Glutamatergic neuron (in vitro differentiated cells): ENCODE measurements around the gene PDE6G. TPM values are rescaled to one million over a fixed set of nuclear protein-coding genes. Genes with fewer than 3 reads are reported as not detected.

Source experiments
- DNase-seq: peaks from one replicate; pipeline ENCODE4 v3.0.0; 2022
- H3K27ac Mint-ChIP-seq: one replicate; pipeline ENCODE4 v1.8.0; 2020; ENCODE audit warnings: mild to moderate bottlenecking, mixed read lengths, inconsistent platforms; ENCODE audit not compliant: unreplicated experiment
- H3K27me3 Mint-ChIP-seq: one replicate; pipeline ENCODE4 v1.8.0; 2020; ENCODE audit warnings: mild to moderate bottlenecking, moderate library complexity, mixed read lengths, inconsistent platforms; ENCODE audit not compliant: unreplicated experiment
- H3K36me3 Mint-ChIP-seq: one replicate; pipeline ENCODE4 v1.8.0; 2020; ENCODE audit warnings: mild to moderate bottlenecking, mixed read lengths, inconsistent platforms; ENCODE audit not compliant: unreplicated experiment
- H3K4me1 Mint-ChIP-seq: one replicate; pipeline ENCODE4 v1.8.0; 2020; ENCODE audit warnings: mild to moderate bottlenecking, low read depth, mixed read lengths, inconsistent platforms; ENCODE audit not compliant: unreplicated experiment
- H3K4me3 Mint-ChIP-seq: one replicate; pipeline ENCODE4 v1.8.0; 2020; ENCODE audit warnings: mild to moderate bottlenecking, mixed read lengths, inconsistent platforms; ENCODE audit not compliant: unreplicated experiment
- H3K9me3 Mint-ChIP-seq: one replicate; pipeline ENCODE4 v1.8.0; 2020; ENCODE audit warnings: mild to moderate bottlenecking, moderate library complexity, mixed read lengths, inconsistent platforms; ENCODE audit not compliant: unreplicated experiment
- total RNA-seq: library from RNA; stranded (reverse); fragmentation: NEBNext Ultra II Directional; extraction: Animal tissue kit (Norgen Biotek cat#: 25700); gene quantifications from one replicate; pipeline ENCODE4 v1.2.1, GENCODE V29; 2021; ENCODE audit not compliant: unreplicated experiment
- TF ChIP-seq, protein P1 (sequence below): fragments of 200-600 bp; sonication (generic); IDR thresholded peaks from one replicate; pipeline ENCODE4 v1.5.0; 2021; ENCODE audit not compliant: partially characterized antibody, unreplicated experiment

The PDE6G gene
- total RNA-seq, 1 donor from 2014 or later = not detected

DNA sequence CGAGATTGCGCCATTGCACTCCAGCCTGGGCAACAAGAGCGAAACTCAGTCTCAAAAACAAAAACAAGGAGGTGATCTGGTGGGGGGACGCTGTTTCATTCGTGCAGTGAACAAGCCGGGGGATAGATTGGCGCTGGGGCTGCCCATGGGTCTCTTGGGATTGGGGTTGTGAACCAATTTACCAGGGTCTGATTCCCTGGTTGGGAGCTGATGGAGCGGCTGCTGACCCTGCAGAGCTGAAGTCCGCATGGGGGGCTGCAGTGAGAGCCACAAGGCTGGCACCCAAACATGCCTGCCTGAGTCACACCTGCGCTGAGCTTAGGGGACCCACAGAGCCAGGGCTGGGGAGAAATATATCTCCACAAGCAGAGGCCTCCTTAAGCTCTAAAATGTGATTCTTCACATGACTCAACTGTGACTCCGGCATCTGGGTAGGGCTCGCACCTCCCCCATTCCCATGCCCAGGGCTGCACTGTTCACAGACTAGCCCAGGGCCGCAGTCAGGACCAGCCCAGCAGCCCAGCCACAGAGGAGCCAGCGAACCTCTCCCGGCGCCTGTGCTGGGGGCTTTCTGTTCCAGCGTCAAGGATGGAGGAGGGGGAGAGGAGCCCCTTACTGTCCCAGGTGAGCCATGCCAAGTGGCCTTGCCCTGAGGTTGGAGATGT is 14.4 kb downstream of the PDE6G start:
- H3K4me1 Mint-ChIP-seq = no peaks in the 10 kb centered on the region
- TF ChIP-seq, protein P1, sequence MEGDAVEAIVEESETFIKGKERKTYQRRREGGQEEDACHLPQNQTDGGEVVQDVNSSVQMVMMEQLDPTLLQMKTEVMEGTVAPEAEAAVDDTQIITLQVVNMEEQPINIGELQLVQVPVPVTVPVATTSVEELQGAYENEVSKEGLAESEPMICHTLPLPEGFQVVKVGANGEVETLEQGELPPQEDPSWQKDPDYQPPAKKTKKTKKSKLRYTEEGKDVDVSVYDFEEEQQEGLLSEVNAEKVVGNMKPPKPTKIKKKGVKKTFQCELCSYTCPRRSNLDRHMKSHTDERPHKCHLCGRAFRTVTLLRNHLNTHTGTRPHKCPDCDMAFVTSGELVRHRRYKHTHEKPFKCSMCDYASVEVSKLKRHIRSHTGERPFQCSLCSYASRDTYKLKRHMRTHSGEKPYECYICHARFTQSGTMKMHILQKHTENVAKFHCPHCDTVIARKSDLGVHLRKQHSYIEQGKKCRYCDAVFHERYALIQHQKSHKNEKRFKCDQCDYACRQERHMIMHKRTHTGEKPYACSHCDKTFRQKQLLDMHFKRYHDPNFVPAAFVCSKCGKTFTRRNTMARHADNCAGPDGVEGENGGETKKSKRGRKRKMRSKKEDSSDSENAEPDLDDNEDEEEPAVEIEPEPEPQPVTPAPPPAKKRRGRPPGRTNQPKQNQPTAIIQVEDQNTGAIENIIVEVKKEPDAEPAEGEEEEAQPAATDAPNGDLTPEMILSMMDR = no peak
- H3K27ac Mint-ChIP-seq = no peak overlapping the region
- peaks cover 8% of the 10 kb centered on the region for H3K27me3 Mint-ChIP-seq
- no peaks in the 10 kb centered on the region for H3K9me3 Mint-ChIP-seq
- no peak overlapping the region for H3K4me3 Mint-ChIP-seq
- H3K36me3 Mint-ChIP-seq = no peaks in the 10 kb centered on the region
- no peak for DNase-seq

DNA sequence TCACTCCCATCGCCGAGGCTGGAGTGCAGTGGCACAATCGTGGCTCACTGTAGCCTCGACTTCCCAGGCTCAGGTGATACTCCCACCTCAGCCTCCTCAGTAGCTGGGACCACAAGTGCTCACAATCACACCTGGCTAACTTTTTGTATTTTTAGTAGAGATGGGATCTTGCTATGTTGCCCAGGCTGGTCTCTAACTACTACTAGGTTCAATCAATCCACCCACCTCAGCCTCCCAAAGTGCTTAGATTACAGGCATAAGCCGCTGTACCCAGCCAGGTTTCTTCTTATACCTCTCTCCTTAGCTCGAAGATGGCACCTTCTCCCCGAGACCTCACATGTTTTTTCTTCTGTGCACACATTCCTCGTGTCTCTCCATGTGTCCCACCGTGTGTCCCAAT is 16.3 kb downstream of the PDE6G start:
- Mint-ChIP-seq H3K36me3 (no peaks in the 10 kb centered on the region), H3K4me1 (peaks cover 2% of the 10 kb centered on the region), H3K9me3 (peaks cover 2% of the 10 kb centered on the region), H3K27me3 (peaks cover 4% of the 10 kb centered on the region), H3K4me3 (no peak overlapping the region), H3K27ac (no peak overlapping the region)
- no peak for DNase-seq
- TF ChIP-seq, protein P1 = no peak

- H3K27me3 Mint-ChIP-seq = peaks cover 4% of the 10 kb centered on the region
- peaks cover 2% of the 10 kb centered on the region for H3K9me3 Mint-ChIP-seq
- H3K4me1 Mint-ChIP-seq = peaks cover 2% of the 10 kb centered on the region
- H3K4me3 Mint-ChIP-seq = peak overlapping the region; percentile 8
- TF ChIP-seq, protein P1 = no peak
- no peaks in the 10 kb centered on the region for H3K36me3 Mint-ChIP-seq
- H3K27ac Mint-ChIP-seq = no peak overlapping the region
- DNase-seq = no peak
Observed at GRCh38 chr17:81638683-81639082, 17.7 kb downstream of the PDE6G start.

GRCh38 chr17:81636505-81637288 is 19.6 kb downstream of the PDE6G start, which contains the start of the genes NPLOC4 and TSPAN10:
Gene NPLOC4, minus strand, starts transcription at chr17:81637112. Its CDS starts 182 bp downstream, at chr17:81636930.
Gene TSPAN10, plus strand, starts transcription at chr17:81637196. Its CDS starts 5,217 bp downstream, at chr17:81642413.
- TF ChIP-seq, protein P1 = no peak
- Mint-ChIP-seq H3K27ac (peak within 1 kb of the TSS; percentile 88), H3K4me3 (peak within 1 kb of the TSS; percentile 97), H3K36me3 (no peaks in the 10 kb centered on the region), H3K27me3 (peaks cover 3% of the 10 kb centered on the region), H3K4me1 (peaks cover 5% of the 10 kb centered on the region), H3K9me3 (peaks cover 2% of the 10 kb centered on the region)
- peak; percentile 90 for DNase-seq
